NT2/D1 (cell line): ENCODE results near the gene AHCYL2.

Experiments used
- DNase-seq: peaks from one replicate; pipeline ENCODE4 v3.0.0-alpha.2; 2011; ENCODE audit warnings: low read depth, low spot score
- H3K27me3 ChIP-seq: 2 replicates; pipeline ENCODE4 v1.6.0; 2011; ENCODE audit warnings: mild to moderate bottlenecking; ENCODE audit not compliant: insufficient read length, insufficient read depth
- H3K36me3 ChIP-seq: 2 replicates; pipeline ENCODE4 v1.6.1; 2011; ENCODE audit warnings: mild to moderate bottlenecking, low read length, mixed read lengths; ENCODE audit not compliant: insufficient read depth, insufficient read length
- H3K4me1 ChIP-seq: 2 replicates; pipeline ENCODE4 v1.5.1; 2011; ENCODE audit not compliant: insufficient read depth, insufficient read length
- H3K4me3 ChIP-seq: 2 replicates; pipeline ENCODE4 v1.5.1; 2011; ENCODE audit warnings: low read depth; ENCODE audit not compliant: insufficient read length
- H3K9ac ChIP-seq: 2 replicates; pipeline ENCODE4 v1.6.0; 2011; ENCODE audit warnings: low read depth; ENCODE audit not compliant: insufficient read length
- H3K9me3 ChIP-seq: 2 replicates; pipeline ENCODE4 v1.5.1; 2011; ENCODE audit warnings: mild to moderate bottlenecking, low read length; ENCODE audit not compliant: insufficient read depth
- SUZ12 ChIP-seq: IDR thresholded peaks from 2 replicates; pipeline ENCODE4 v1.6.1; 2011; ENCODE audit not compliant: insufficient read length, insufficient read depth; ENCODE audit errors: extremely low read depth
- YY1 ChIP-seq: IDR thresholded peaks from 2 replicates; pipeline ENCODE4 v1.6.1; 2011; ENCODE audit not compliant: insufficient read length, insufficient read depth
- ZNF274 ChIP-seq: IDR thresholded peaks from 2 replicates; pipeline ENCODE4 v1.6.1; 2011; ENCODE audit warnings: mild to moderate bottlenecking, low read depth, low read length

The AHCYL2 gene

GRCh38 chr7:129203050-129203741, 21.6 kb upstream of the AHCYL2 start:
- no peak for DNase-seq
- TF ChIP-seq YY1 (no peak), ZNF274 (no peak), SUZ12 (no peak)
- no peaks in the 10 kb centered on the region for H3K27me3 ChIP-seq
- H3K9me3 ChIP-seq, result no peaks in the 10 kb centered on the region
- no peak overlapping the region for H3K4me3 ChIP-seq
- peaks cover 34% of the 10 kb centered on the region for H3K36me3 ChIP-seq
- H3K9ac ChIP-seq, result no peak overlapping the region
- H3K4me1 ChIP-seq, result no peaks in the 10 kb centered on the region

GRCh38 chr7:129205126-129205818, 19.6 kb upstream of the AHCYL2 start:
- Histone ChIP-seq H3K36me3 (peaks cover 48% of the 10 kb centered on the region), H3K9me3 (no peaks in the 10 kb centered on the region), H3K9ac (no peak overlapping the region), H3K4me1 (no peaks in the 10 kb centered on the region), H3K4me3 (no peak overlapping the region), H3K27me3 (no peaks in the 10 kb centered on the region)
- DNase-seq, result no peak
- no peak for TF ChIP-seq SUZ12
- TF ChIP-seq YY1, result no peak
- no peak for TF ChIP-seq ZNF274

GRCh38 chr7:129205987-129206785, 18.6 kb upstream of the AHCYL2 start:
- Histone ChIP-seq H3K9ac (no peak overlapping the region), H3K36me3 (peaks cover 57% of the 10 kb centered on the region), H3K4me3 (no peak overlapping the region), H3K4me1 (no peaks in the 10 kb centered on the region), H3K27me3 (no peaks in the 10 kb centered on the region), H3K9me3 (no peaks in the 10 kb centered on the region)
- DNase-seq, result no peak
- TF ChIP-seq SUZ12 (no peak), YY1 (no peak), ZNF274 (no peak)

GRCh38 chr7:129208667-129209066, 16.2 kb upstream of the AHCYL2 start:
- H3K4me3 ChIP-seq, result no peak overlapping the region
- no peaks in the 10 kb centered on the region for H3K9me3 ChIP-seq
- no peaks in the 10 kb centered on the region for H3K27me3 ChIP-seq
- H3K4me1 ChIP-seq, result no peaks in the 10 kb centered on the region
- no peak for DNase-seq
- no peak overlapping the region for H3K9ac ChIP-seq
- H3K36me3 ChIP-seq, result peaks cover 69% of the 10 kb centered on the region
- TF ChIP-seq SUZ12, result no peak
- no peak for TF ChIP-seq YY1
- TF ChIP-seq ZNF274, result no peak

- no peak for TF ChIP-seq SUZ12
- TF ChIP-seq YY1, result no peak
- no peak for TF ChIP-seq ZNF274
- H3K4me1 ChIP-seq, result peaks cover 2% of the 10 kb centered on the region
- no peak overlapping the region for H3K4me3 ChIP-seq
- no peaks in the 10 kb centered on the region for H3K9me3 ChIP-seq
- no peak for DNase-seq
- H3K36me3 ChIP-seq, result peaks cover 68% of the 10 kb centered on the region
- H3K9ac ChIP-seq, result no peak overlapping the region
- no peaks in the 10 kb centered on the region for H3K27me3 ChIP-seq
Measured at GRCh38 chr7:129209067-129209926, 15.5 kb upstream of the AHCYL2 start.

GRCh38 chr7:129210256-129210988, 14.4 kb upstream of the AHCYL2 start:
- Histone ChIP-seq H3K9me3 (peaks cover 4% of the 10 kb centered on the region; the same call in 1 of the 2 replicates), H3K9ac (no peak overlapping the region), H3K4me1 (peaks cover 2% of the 10 kb centered on the region), H3K4me3 (no peak overlapping the region), H3K27me3 (no peaks in the 10 kb centered on the region), H3K36me3 (peaks cover 63% of the 10 kb centered on the region)
- TF ChIP-seq SUZ12, result no peak
- no peak for TF ChIP-seq ZNF274
- no peak for TF ChIP-seq YY1
- DNase-seq, result no peak
